Erythroblast (primary cell): ENCODE measurements around the gene OLFML2B.

ENCODE experiments used
- GATA1 ChIP-seq: IDR thresholded peaks from 2 replicates; pipeline ENCODE4 v1.6.1; 2011; ENCODE audit warnings: low read depth, mild to moderate bottlenecking, control low read depth, low read length, moderate library complexity
- POLR2A ChIP-seq: IDR thresholded peaks from 2 replicates; pipeline ENCODE4 v1.6.1; 2011; ENCODE audit warnings: mild to moderate bottlenecking, low read length

DNA sequence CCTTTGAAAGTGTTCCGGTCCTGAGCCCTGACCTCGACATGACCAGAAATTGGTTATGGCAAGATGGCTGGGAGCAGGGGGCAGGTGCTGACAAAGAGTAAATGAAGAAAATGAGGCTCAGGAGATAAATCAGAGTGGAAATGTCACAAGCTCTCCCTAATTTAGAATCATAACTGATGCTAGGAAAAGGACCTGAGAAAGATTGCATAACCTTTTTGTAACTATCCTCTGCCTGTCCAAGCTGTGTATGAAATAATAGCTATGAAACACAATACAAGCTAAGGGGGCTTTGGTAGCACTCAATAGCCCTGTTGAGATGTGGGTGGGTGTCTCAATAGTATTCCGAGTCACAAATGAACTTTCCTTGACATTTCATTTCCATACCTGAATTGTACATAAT lies 32.9 kb upstream of the OLFML2B start:
- TF ChIP-seq POLR2A = no peak
- TF ChIP-seq GATA1 = no peak
